Spleen (tissue), 11 donors: ENCODE measurements around the gene SEC23A. TPM values are rescaled to one million over a fixed set of nuclear protein-coding genes. Genes with fewer than 3 reads are reported as not detected.
"Not testable (repeated sequence)": the region's sequence is repeated elsewhere in the genome, so short reads cannot be mapped to it uniquely, and the experiment has no call there.

Source experiments
- DNase-seq: peaks from one replicate; pipeline ENCODE4 v3.0.0-alpha.2; 2020
- H3K27ac ChIP-seq, 8 donors: fragments of 200-600 bp; sonication (generic) in 7 of 8; 1 replicate in 4 of 8; 2 replicates in 4 of 8; pipeline versions ENCODE4 v1.5.0 to v1.8.0; 2016 to 2021; ENCODE audit warnings: inconsistent platforms in 4 of 8, mild to moderate bottlenecking in 4 of 8, moderate library complexity in 1 of 8
- H3K27me3 ChIP-seq, 7 donors: fragments of 200-600 bp; sonication (generic) in 6 of 7; replicated peaks in 1 of 7; 1 replicate in 4 of 7; 2 replicates in 3 of 7; pipeline versions ENCODE4 v1.5.0 to v1.8.0; 2016 to 2021; ENCODE audit warnings: inconsistent platforms in 3 of 7, mild to moderate bottlenecking in 1 of 7
- H3K36me3 ChIP-seq, 6 donors: fragments of 200-600 bp; sonication (generic) in 5 of 6; 1 replicate in 4 of 6; 2 replicates in 2 of 6; pipeline versions ENCODE4 v1.5.0 to v1.8.0; 2016 to 2021; ENCODE audit warnings: inconsistent platforms in 2 of 6
- H3K4me1 ChIP-seq, 6 donors: fragments of 200-600 bp; sonication (generic) in 5 of 6; 1 replicate in 3 of 6; 2 replicates in 3 of 6; pipeline versions ENCODE4 v1.5.0 to v1.8.0; 2016 to 2021; ENCODE audit warnings: inconsistent platforms in 3 of 6
- H3K4me3 ChIP-seq, 8 donors: fragments of 200-600 bp; sonication (generic) in 7 of 8; 1 replicate in 4 of 8; 2 replicates in 4 of 8; pipeline versions ENCODE4 v1.5.0 to v1.8.0; 2016 to 2021; ENCODE audit warnings: inconsistent platforms in 4 of 8, mild to moderate bottlenecking in 4 of 8, moderate library complexity in 2 of 8
- H3K9me3 ChIP-seq, 8 donors: fragments of 200-600 bp; sonication (generic) in 7 of 8; 1 replicate in 4 of 8; 2 replicates in 4 of 8; pipeline versions ENCODE4 v1.5.0 to v1.8.0; 2016 to 2021; ENCODE audit warnings: inconsistent platforms in 4 of 8
- POLR2A ChIP-seq, 3 donors: fragments of 450-650 bp; IDR thresholded peaks; one replicate each; pipeline ENCODE4 v1.5.1; 2017; ENCODE audit warnings: antibody characterized with exemption in 3 of 3, mild to moderate bottlenecking in 1 of 3
- POLR2AphosphoS5 ChIP-seq, 3 donors: sonication (generic); formaldehyde crosslinking; IDR thresholded peaks; one replicate each; pipeline ENCODE4 v1.5.1; 2017; ENCODE audit warnings: antibody characterized with exemption in 3 of 3
- WGBS, 5 donors: extraction: QIAGEN DNeasy Blood & Tissue Kit in 3 of 5; methylation state at CpG; one replicate each; pipeline versions ENCODE4 v1.1.5 to v1.1.7; 2013 to 2018; 5-methylcytosine and 5-hydroxymethylcytosine counted together
- intact Hi-C: fragments of 100-400 bp; cut with DNase I; formaldehyde crosslinking; loops from one replicate; pipeline ENCODE4 v1.15.0; 2023; ENCODE audit warnings: low total_unique reads
- polyA plus RNA-seq, 3 donors: library from polyadenylated mRNA; stranded (reverse); fragments of 200-250 nt; gene quantifications; one replicate each; pipeline ENCODE4 v1.2.1, GENCODE V29; 2013
- total RNA-seq, 7 donors: library from RNA; depleted of rRNA in 3 of 7; stranded (reverse); fragments of >200 nt in 3 of 7; fragmentation: NEBNext Ultra II Directional in 4 of 7; extraction: Animal tissue kit (Norgen Biotek cat#: 25700) in 4 of 7; gene quantifications; one replicate each; pipeline versions ENCODE4 v1.1.0 to v1.2.1, GENCODE V29; 2016 to 2021
- TF ChIP-seq, protein P1 (sequence below), 11 experiments: fragments of 200-600 bp in 7 of 11; fragments of 450-650 bp in 4 of 11; sonication (generic) in 4 of 11; IDR thresholded peaks in 8 of 11; conservative IDR thresholded peaks in 3 of 11; 1 replicate in 7 of 11; 2 replicates in 4 of 11; pipeline versions ENCODE4 v1.4.0 to v1.8.0; 2016 to 2021; ENCODE audit warnings: antibody characterized with exemption in 11 of 11, inconsistent platforms in 4 of 11, mild to moderate bottlenecking in 1 of 11
- donor health status: healthy with polysubstance abuse.
- donor health status: DM: no; HTN: no; CAD: no; lungs with moderate emphysema.
- donor health status: DM: no; HTN: no; CAD: no.
- donor health status: Bipolar disorder and iron deficiency.
- donor health status: healthy.
- donor health status: DM: no; HTN: no; CAD: no.
- donor health status: DM: yes; HTN: yes; CAD: no.

SEC23A gene
- total and polyA plus RNA-seq, 10 donors, result 9.6 to 87.5 (median 58.3) TPM

DNA sequence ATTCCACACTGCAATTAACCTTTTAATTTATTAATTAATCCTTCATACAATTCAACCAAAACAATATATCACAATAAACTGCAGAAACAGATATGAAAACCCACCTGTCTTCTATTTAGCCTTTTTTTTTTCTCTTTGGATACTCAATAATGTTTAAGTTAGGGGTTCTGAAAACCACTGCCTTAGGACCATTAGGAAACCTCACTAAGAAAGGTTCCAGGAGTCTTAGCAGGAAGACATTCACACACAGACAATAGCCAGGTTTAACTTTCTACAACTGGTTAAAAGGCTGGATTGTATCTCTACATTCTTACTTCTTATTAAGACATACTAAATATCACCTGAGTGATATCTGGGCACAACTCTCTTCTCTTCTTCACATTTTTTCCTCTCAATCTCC is 3.3 kb downstream of the SEC23A start:
- intact Hi-C loops, result loop anchor here (5.0 to 10.0 kb wide), 2 partner anchors 78 to 335 kb away; partner anchors contain the start of genes FBXO33 and PNN
- H3K4me1 ChIP-seq, result peaks cover 0 to 80% (median 49%) of the 10 kb centered on the region in 6 donors

DNA sequence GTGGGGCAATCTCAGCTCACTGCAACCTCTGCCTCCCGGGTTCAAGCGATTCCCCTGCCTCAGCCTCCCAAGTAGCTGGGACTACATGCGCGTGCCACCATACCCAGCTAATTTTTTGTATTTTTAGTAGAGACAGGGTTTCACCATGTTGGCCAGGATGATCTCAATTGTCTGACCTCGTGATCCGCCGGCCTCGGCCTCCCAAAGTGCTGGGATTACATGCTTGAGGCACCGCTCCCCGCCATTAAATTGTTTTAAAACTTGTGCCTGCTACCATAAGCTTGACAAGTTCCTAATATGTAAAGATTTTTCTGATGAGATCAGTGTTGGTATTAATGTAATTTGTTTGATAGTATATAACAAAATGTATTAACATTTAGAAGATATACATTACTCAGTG is 3.8 kb downstream of the SEC23A start:
- WGBS, 5 donors, result 97 to 98% (median 98%) methylated on average over 10 of the region's 10 CpGs
- Histone ChIP-seq H3K36me3 (peaks cover 0 to 29% (median 16%) of the 10 kb centered on the region in 6 donors), H3K4me1 (peaks cover 0 to 79% (median 45%) of the 10 kb centered on the region in 6 donors)
- H3K4me3 ChIP-seq, H3K27me3 ChIP-seq, DNase-seq, H3K27ac ChIP-seq, H3K9me3 ChIP-seq, intact Hi-C loops: not testable (repeated sequence)

More for the DNA sequence above, 3.3 kb downstream of the SEC23A start:
- Histone ChIP-seq H3K27ac (no peak overlapping the region), H3K27me3 (no peaks in the 10 kb centered on the region), H3K36me3 (peaks cover 0 to 24% (median 13%) of the 10 kb centered on the region in 6 donors), H3K9me3 (no peaks in the 10 kb centered on the region), H3K4me3 (no peak overlapping the region)
- DNase-seq, result no peak
- TF ChIP-seq POLR2A (IDR thresholded peaks at IDR 0.05), result no peak
- no peak for TF ChIP-seq POLR2AphosphoS5 (IDR thresholded peaks at IDR 0.05)
- TF ChIP-seq, protein P1, sequence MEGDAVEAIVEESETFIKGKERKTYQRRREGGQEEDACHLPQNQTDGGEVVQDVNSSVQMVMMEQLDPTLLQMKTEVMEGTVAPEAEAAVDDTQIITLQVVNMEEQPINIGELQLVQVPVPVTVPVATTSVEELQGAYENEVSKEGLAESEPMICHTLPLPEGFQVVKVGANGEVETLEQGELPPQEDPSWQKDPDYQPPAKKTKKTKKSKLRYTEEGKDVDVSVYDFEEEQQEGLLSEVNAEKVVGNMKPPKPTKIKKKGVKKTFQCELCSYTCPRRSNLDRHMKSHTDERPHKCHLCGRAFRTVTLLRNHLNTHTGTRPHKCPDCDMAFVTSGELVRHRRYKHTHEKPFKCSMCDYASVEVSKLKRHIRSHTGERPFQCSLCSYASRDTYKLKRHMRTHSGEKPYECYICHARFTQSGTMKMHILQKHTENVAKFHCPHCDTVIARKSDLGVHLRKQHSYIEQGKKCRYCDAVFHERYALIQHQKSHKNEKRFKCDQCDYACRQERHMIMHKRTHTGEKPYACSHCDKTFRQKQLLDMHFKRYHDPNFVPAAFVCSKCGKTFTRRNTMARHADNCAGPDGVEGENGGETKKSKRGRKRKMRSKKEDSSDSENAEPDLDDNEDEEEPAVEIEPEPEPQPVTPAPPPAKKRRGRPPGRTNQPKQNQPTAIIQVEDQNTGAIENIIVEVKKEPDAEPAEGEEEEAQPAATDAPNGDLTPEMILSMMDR (IDR thresholded peaks at IDR 0.05 in 8 of 11, conservative IDR thresholded peaks at IDR 0.05 in 3 of 11), result no peak

DNA sequence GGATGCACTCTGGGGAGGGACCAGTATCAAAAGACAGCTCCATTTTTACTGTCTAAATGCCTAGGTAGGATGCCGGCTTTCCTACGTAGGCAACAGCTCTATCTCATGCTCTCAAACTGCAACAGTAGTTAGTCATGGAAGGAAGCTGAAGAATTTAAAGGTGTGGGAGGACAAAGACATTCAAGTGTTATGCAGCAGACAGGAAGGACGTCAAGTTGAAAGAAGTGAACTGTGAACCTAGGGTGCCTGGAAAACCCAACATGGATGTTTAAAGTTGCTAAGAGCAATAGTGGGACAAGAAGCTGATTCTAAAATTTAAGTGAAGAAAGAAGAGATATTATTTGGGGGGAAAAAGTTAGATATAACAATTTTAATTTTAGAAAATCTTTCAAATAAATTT is 5.9 kb downstream of the SEC23A start:
- WGBS, 5 donors, result 40 to 66% (median 52%) methylated on average over 3 of the region's 3 CpGs
- peak overlapping the region in 1 of 8 donors; percentile 11 for H3K27ac ChIP-seq

DNA sequence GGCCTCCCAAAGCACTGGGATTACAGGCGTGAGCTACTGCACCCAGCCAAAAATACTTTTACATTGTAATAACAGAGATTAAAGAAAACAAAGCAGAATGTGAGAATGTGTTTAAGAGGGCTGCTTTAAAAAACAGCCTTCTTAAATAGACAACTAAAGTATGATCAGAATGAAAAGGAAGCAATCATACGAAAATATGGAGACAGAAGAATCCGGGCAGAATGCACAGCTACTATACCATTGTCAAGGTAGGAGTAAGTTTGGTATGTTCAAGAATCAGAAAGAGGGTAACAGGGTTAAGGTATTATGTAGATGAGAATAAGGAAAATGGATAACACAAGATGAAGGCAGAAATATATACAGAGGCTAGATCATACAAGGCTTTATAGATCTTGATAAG is 8.5 kb downstream of the SEC23A start:
- Histone ChIP-seq H3K36me3 (peaks cover 3 to 74% (median 55%) of the 10 kb centered on the region in 6 donors), H3K27me3 (no peaks in the 10 kb centered on the region), H3K9me3 (no peaks in the 10 kb centered on the region), H3K4me3 (no peak overlapping the region), H3K4me1 (peaks cover 0 to 46% (median 12%) of the 10 kb centered on the region in 6 donors), H3K27ac (no peak overlapping the region)
- 91 to 98% (median 94%) methylated on average over 3 of the region's 3 CpGs for WGBS, 5 donors
- intact Hi-C loops, result no loop called here
- no peak for DNase-seq
- TF ChIP-seq, protein P1 (IDR thresholded peaks at IDR 0.05 in 8 of 11, conservative IDR thresholded peaks at IDR 0.05 in 3 of 11), result no peak
- TF ChIP-seq POLR2AphosphoS5 (IDR thresholded peaks at IDR 0.05) (no peak), POLR2A (IDR thresholded peaks at IDR 0.05) (no peak)

More for the DNA sequence above, 5.9 kb downstream of the SEC23A start:
- Histone ChIP-seq H3K4me1 (peaks cover 0 to 73% (median 34%) of the 10 kb centered on the region in 6 donors), H3K4me3 (no peak overlapping the region), H3K27me3 (no peaks in the 10 kb centered on the region), H3K9me3 (no peaks in the 10 kb centered on the region), H3K36me3 (peaks cover 3 to 47% (median 29%) of the 10 kb centered on the region in 6 donors)
- DNase-seq, result no peak
- intact Hi-C loops, result no loop called here
- no peak for TF ChIP-seq POLR2A (IDR thresholded peaks at IDR 0.05)
- TF ChIP-seq POLR2AphosphoS5 (IDR thresholded peaks at IDR 0.05), result no peak
- TF ChIP-seq, protein P1 (IDR thresholded peaks at IDR 0.05 in 8 of 11, conservative IDR thresholded peaks at IDR 0.05 in 3 of 11), result no peak

DNA sequence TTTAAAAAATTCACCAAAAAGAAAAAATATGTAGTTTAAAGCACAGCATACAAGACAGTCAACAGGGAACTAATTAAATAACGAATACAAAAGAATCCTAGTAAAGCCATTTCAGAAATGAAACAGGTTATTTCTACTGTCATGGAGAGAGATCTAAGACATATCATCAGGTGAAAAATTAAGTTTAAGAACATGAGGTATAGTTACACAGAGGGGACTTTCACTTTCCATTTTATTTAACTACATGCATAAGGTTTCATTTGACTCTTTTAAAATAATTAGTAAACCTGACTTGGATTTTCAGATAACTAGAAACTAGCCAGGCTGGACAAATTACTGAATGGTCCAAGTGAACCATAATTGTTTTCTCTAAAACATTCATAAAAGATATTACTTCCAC is 11.3 kb downstream of the SEC23A start:
- intact Hi-C loops, result no loop called here
- no peak overlapping the region for H3K4me3 ChIP-seq
- DNase-seq, result no peak
- no peaks in the 10 kb centered on the region for H3K9me3 ChIP-seq
- H3K27me3 ChIP-seq, result no peaks in the 10 kb centered on the region
- TF ChIP-seq, protein P1 (IDR thresholded peaks at IDR 0.05 in 8 of 11, conservative IDR thresholded peaks at IDR 0.05 in 3 of 11), result no peak
- TF ChIP-seq POLR2AphosphoS5 (IDR thresholded peaks at IDR 0.05) (no peak), POLR2A (IDR thresholded peaks at IDR 0.05) (no peak)
- H3K4me1 ChIP-seq, result peaks cover 0 to 18% (median 0%) of the 10 kb centered on the region in 6 donors
- H3K36me3 ChIP-seq, result peaks cover 3 to 97% (median 76%) of the 10 kb centered on the region in 6 donors
- WGBS, 5 donors, result 67 to 89% (median 87%) methylated on average over 1 of the region's 1 CpG
- no peak overlapping the region for H3K27ac ChIP-seq
